ENCODE measurements around the gene CNIH2. TPM values are rescaled to one million over a fixed set of nuclear protein-coding genes. Genes with fewer than 3 reads are reported as not detected.

The CNIH2 gene
- total RNA-seq, 1 experiment from 2014 or later, result 12.9 TPM

GRCh38 chr11:66291706-66292542 lies 13.9 kb downstream of the CNIH2 start, which contains the start of gene TMEM151A (continued):
- no peak for TF ChIP-seq PRDM15 (CRISPR knock-in tag; IDR thresholded peaks at IDR 0.05)
- TF ChIP-seq GABPB1 (CRISPR knock-in tag; IDR thresholded peaks at IDR 0.05), result no peak
- no peak for TF ChIP-seq FOXP1 (CRISPR knock-in tag; IDR thresholded peaks at IDR 0.05; ENCODE audit: borderline replicate concordance)
- no peak for TF ChIP-seq JUN (CRISPR knock-in tag; IDR thresholded peaks at IDR 0.05)
- TF ChIP-seq ZNF671 (CRISPR knock-in tag; IDR thresholded peaks at IDR 0.05), result no peak
- no peak; the same call in 1 of the 2 replicates for TF ChIP-seq E2F5 (CRISPR knock-in tag; IDR thresholded peaks at IDR 0.05)
- no peak; the same call in 1 of the 2 replicates for TF ChIP-seq KAT7 (CRISPR knock-in tag; IDR thresholded peaks at IDR 0.05; ENCODE audit: borderline replicate concordance)
- no peak for TF ChIP-seq NFYB (CRISPR knock-in tag; conservative IDR thresholded peaks at IDR 0.05; ENCODE audit: low read depth)

- ChIA-PET POLR2A (no interaction called here), CTCF (no interaction called here)
- H3K27me3 Mint-ChIP-seq (ENCODE audit: low read depth), result peaks cover 39% of the 10 kb centered on the region
- no peak for DNase-seq (ENCODE audit: low spot score)
- no peaks in the 10 kb centered on the region for H3K9me3 Mint-ChIP-seq
- peaks cover 26% of the 10 kb centered on the region for H3K4me1 Mint-ChIP-seq
- H3K27ac Mint-ChIP-seq, result no peak overlapping the region
- H3K36me3 Mint-ChIP-seq, result no peaks in the 10 kb centered on the region
- ATAC-seq, result no peak
- H3K4me3 Mint-ChIP-seq, result peak overlapping the region; percentile 58
- no peak for TF ChIP-seq ZNF232 (CRISPR knock-in tag; IDR thresholded peaks at IDR 0.05)
- no peak for TF ChIP-seq GTF2I (CRISPR knock-in tag; conservative IDR thresholded peaks at IDR 0.05)
- no peak for TF ChIP-seq USF1 (CRISPR knock-in tag; IDR thresholded peaks at IDR 0.05)
- TF ChIP-seq SMAD4 (CRISPR knock-in tag; IDR thresholded peaks at IDR 0.05), result no peak
- TF ChIP-seq FOXP1 (CRISPR knock-in tag; IDR thresholded peaks at IDR 0.05; ENCODE audit: borderline replicate concordance), result no peak
- no peak for TF ChIP-seq SMAD3 (CRISPR knock-in tag; IDR thresholded peaks at IDR 0.05; ENCODE audit: borderline replicate concordance)
Observed at GRCh38 chr11:66292543-66293332, 14.8 kb downstream of the CNIH2 start.

- CTCF ChIA-PET, result interaction anchor here (2.3 kb wide), 1 partner anchor 19 kb away, joined by 8 read pairs; no protein-coding TSS in a partner anchor
- H3K9me3 Mint-ChIP-seq, result no peaks in the 10 kb centered on the region
- H3K27me3 Mint-ChIP-seq (ENCODE audit: low read depth), result peaks cover 39% of the 10 kb centered on the region
- H3K36me3 Mint-ChIP-seq, result no peaks in the 10 kb centered on the region
- POLR2A ChIA-PET, result no interaction called here
- H3K27ac Mint-ChIP-seq, result no peak overlapping the region
- ATAC-seq, result no peak
- H3K4me1 Mint-ChIP-seq, result peaks cover 26% of the 10 kb centered on the region
- DNase-seq (ENCODE audit: low spot score), result no peak
- H3K4me3 Mint-ChIP-seq, result peak overlapping the region; percentile 37; the same call in 1 of the 2 replicates
- TF ChIP-seq FOXK1 (CRISPR knock-in tag; IDR thresholded peaks at IDR 0.05), result no peak
- TF ChIP-seq ELF4 (CRISPR knock-in tag; IDR thresholded peaks at IDR 0.05; ENCODE audit: low read depth), result no peak
- no peak for TF ChIP-seq ZNF281 (CRISPR knock-in tag; IDR thresholded peaks at IDR 0.05)
- TF ChIP-seq ZNF671 (CRISPR knock-in tag; IDR thresholded peaks at IDR 0.05), result no peak
- TF ChIP-seq ATF2 (CRISPR knock-in tag; IDR thresholded peaks at IDR 0.05; ENCODE audit: borderline replicate concordance, low read depth), result no peak
- TF ChIP-seq ERG (CRISPR knock-in tag; IDR thresholded peaks at IDR 0.05), result no peak
Observed at GRCh38 chr11:66293352-66293751, 15.4 kb downstream of the CNIH2 start.

Data from WTC11 (cell line).